Measurements from ENCODE around the gene C2orf92.
"Not testable (repeated sequence)": the region's sequence is repeated elsewhere in the genome, so short reads cannot be mapped to it uniquely, and the experiment has no call there.

Gene C2orf92

DNA sequence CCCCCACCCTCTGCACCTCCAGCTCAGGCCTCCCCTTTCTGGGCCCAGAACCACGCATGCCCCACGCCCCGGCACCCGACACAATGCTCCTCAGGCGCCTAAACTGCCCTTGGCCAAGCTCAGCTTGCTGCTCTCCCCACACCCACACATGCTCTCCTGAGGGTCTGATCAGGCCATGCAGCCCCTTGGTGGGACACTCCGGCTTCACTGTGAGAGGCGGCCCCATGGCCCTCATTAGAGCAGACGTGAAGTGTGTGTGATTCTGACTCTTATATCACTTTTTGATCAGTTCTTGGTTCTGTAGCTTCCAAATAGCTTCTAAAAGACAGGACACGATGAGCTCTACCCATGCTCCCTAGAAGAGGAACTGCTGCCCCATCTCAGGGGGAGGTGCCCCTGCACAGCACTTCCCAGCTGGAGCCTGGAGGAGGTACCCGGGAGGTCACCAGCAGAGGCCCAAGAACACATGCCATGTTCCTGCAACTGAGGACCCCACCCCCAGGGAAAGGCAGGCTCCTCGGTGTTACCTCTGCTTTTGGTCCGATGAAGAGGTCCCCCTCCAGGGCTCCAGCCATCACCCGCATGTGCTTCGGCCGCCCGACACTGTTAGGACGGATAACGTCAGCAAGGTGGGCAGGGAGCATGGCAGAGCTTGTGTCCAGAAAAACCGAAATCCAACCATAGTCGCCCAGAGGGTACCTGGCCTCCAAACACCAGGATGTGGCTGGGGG lies 9.3 kb upstream of the C2orf92 start:
- DNase-seq = no peak

GRCh38 chr2:97660775-97661389 lies 8.6 kb upstream of the C2orf92 start:
- no peak for DNase-seq

DNA sequence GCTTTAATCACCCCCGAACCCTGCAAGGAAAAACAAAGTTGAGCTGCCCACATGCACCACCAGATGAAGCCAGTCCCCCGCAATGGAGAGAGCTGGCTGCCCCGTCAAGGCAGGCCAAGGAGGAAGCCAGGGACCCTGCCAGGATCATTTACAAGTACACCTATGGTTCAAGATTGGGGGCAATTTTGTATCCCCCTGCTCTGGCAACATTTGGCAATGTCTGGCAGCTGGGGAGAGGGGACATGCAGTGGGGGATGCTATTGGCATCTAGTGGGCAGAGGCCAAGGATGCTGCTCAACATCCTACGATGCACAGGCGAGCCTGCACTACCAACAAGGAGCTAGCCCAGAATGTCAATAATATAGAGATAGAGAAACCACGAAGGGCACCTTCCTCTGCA lies 7.6 kb upstream of the C2orf92 start:
- DNase-seq = no peak

DNA sequence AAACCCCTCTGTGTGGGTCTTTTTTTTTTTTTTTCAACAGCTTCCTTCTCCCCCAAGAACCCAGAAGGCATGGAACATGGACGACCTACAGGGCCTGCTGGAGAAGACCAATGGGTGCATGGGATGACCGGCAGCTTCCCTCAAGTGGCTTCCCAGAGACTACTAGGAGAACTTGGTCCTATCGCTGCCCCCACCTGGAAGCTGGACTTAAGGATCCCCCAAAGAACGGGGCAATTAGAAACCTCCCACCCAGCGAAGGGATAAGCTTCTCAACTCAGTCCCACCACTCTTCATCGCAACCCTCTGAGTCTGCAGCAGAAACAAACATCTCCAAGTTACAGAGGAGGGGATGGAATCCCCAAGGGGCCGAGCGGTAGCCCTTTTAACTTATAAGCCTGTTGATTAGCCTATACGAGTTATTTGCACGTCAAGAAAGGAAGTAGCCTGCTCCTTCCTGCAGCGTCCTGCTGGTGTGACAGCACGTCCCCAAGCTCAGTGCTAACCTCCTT lies 7.1 kb upstream of the C2orf92 start:
- DNase-seq = no peak

- DNase-seq = peak; percentile 73
Measured at GRCh38 chr2:97662895-97663625, 6.5 kb upstream of the C2orf92 start.

GRCh38 chr2:97663626-97663961 lies 5.9 kb upstream of the C2orf92 start:
- DNase-seq = peak; percentile 86

DNA sequence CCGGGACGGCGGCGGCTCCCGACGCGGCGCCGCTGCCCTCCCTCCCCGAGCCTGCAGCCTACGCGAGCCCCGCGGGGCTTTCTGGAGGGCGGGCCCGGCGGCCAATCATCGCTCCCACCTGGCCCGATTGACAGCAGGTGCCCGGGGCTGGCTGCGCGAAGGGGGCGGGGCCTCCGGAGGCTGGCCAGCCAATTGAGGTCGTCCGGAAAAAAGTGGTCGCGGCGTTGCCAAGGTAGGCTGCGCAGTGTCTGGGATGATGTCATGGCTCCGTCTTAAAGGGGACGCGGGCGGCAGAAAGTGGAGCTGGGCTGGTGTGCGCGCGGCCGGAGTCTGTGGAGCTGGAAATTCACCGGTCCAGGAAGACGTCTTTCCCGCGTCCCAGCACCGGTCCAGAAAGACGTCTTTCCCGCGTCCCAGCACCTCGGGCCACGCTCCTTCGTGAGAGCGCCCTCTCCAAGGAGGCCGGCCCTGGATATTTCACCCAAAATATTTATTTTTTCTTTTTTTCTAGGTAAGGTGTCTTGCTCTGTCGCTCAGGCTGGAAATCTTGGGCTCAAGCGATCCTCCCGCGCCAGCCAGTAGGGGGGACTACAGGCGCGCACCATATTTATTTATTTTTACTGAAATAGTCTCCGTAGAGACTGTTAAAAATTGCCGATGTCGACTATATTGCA lies 5.4 kb upstream of the C2orf92 start, which contains the start of gene ACTR1B:
TSS of gene ACTR1B (minus strand) at position 83 of the 674 bp plus-strand sequence. CDS start 154 bp downstream, outside the sequence.
- peak; percentile 99 for DNase-seq

- peak; percentile 48 for DNase-seq
Measured at GRCh38 chr2:97664636-97664970, 4.9 kb upstream of the C2orf92 start.

GRCh38 chr2:97670471-97670870 lies 958 bp downstream of the C2orf92 start:
- DNase-seq = no peak

DNA sequence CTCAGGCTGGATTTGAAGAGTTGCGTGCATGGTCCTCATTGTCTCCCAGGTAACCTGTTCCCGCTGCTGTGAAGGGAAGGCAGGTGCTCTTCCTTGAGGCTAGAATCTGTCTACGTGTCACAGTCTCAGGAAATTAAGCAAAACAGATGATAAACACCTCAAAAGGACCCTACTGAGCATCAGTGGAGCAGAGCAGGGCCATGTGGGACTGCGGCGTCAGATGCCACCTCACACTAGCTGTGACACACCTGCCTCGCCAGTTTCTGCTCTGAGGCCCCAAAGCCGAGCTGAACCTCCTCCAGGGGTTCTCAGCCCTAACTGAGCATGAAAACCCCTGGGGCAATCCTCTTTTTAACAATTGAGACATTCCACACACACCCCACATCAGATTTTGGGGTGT lies 2.0 kb downstream of the C2orf92 start:
- DNase-seq = peak; percentile 79

GRCh38 chr2:97672606-97673140 lies 3.2 kb downstream of the C2orf92 start:
- DNase-seq = peak; percentile 38

GRCh38 chr2:97673182-97673914 lies 3.8 kb downstream of the C2orf92 start:
- DNase-seq = peak; percentile 24

GRCh38 chr2:97673915-97674283 lies 4.4 kb downstream of the C2orf92 start:
- DNase-seq = peak; percentile 91

GRCh38 chr2:97675430-97676113 lies 6.1 kb downstream of the C2orf92 start:
- peak; percentile 89 for DNase-seq

GRCh38 chr2:97676620-97677019 lies 7.1 kb downstream of the C2orf92 start:
- DNase-seq = no peak

- no peak for DNase-seq
Measured at GRCh38 chr2:97677480-97677879, 8.0 kb downstream of the C2orf92 start.

GRCh38 chr2:97678298-97678697 lies 8.8 kb downstream of the C2orf92 start:
- DNase-seq = no peak

- not testable (repeated sequence) for DNase-seq
Measured at GRCh38 chr2:97687235-97687634, 17.7 kb downstream of the C2orf92 start.

GRCh38 chr2:97688062-97688827 lies 18.7 kb downstream of the C2orf92 start:
- DNase-seq = no peak

DNA sequence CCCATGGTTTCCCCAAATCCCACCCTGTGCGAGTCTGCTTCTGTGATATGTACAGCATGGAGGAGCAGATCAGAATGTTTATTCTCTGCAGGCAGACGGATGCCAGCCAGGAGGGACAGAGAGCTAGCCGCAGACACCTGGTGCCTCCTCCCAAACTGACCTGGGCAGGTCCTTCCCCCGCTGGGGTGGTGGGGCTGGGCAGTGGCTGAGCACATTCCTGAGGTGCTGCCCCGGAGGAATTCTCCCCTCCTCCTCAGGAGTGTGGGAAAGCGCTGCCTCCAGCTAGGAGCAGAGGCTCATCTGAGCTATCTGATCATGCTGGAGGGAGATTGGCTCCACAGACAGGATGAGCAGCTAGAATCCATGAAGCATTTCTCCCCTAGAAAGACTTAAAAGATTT lies 21.7 kb downstream of the C2orf92 start:
- DNase-seq = no peak

GRCh38 chr2:97693476-97693875 lies 24.0 kb downstream of the C2orf92 start:
- DNase-seq = no peak
